Prostate gland (tissue), 2 donors: Measurements from ENCODE around the gene TUBGCP3. TPM values are rescaled to one million over a fixed set of nuclear protein-coding genes. Genes with fewer than 3 reads are reported as not detected.
"Not testable (repeated sequence)": the region's sequence is repeated elsewhere in the genome, so short reads cannot be mapped to it uniquely, and the experiment has no call there.

ENCODE experiments used
- DNase-seq: peaks from one replicate; pipeline ENCODE4 v3.0.0-alpha.2; 2019; ENCODE audit warnings: low spot score
- H3K27ac ChIP-seq, 2 donors: fragments of 200-600 bp; sonication (generic); 2 replicates each; pipeline ENCODE4 v1.5.1; 2017 to 2019
- H3K27me3 ChIP-seq: fragments of 200-600 bp; sonication (generic); replicated peaks from 2 replicates; pipeline ENCODE4 v1.5.1; 2019; ENCODE audit not compliant: insufficient read depth
- H3K36me3 ChIP-seq, 2 donors: fragments of 200-600 bp; sonication (generic); 1 replicate in 1 of 2; 2 replicates in 1 of 2; pipeline versions ENCODE4 v1.5.1 to v1.8.1; 2017 to 2019
- H3K4me1 ChIP-seq: fragments of 200-600 bp; sonication (generic); replicated peaks from 2 replicates; pipeline ENCODE4 v1.5.1; 2019
- H3K4me3 ChIP-seq, 2 donors: fragments of 200-600 bp; sonication (generic); 2 replicates each; pipeline ENCODE4 v1.5.1; 2017 to 2019
- H3K9me3 ChIP-seq: fragments of 200-600 bp; sonication (generic); 2 replicates; pipeline ENCODE4 v1.5.1; 2017
- CTCF ChIP-seq, 4 experiments: fragments of 200-600 bp in 2 of 4; fragments of 450-650 bp in 2 of 4; sonication (generic) in 2 of 4; IDR thresholded peaks; 1 replicate in 3 of 4; 2 replicates in 1 of 4; pipeline ENCODE4 v1.5.1; 2016 to 2019; ENCODE audit warnings: antibody characterized with exemption in 4 of 4, mild to moderate bottlenecking in 2 of 4, moderate library complexity in 2 of 4
- POLR2A ChIP-seq: fragments of 450-650 bp; IDR thresholded peaks from one replicate; pipeline ENCODE4 v1.6.1; 2016; ENCODE audit warnings: antibody characterized with exemption, mild to moderate bottlenecking
- POLR2AphosphoS5 ChIP-seq: sonication (generic); formaldehyde crosslinking; IDR thresholded peaks from one replicate; pipeline ENCODE4 v1.6.1; 2017; ENCODE audit warnings: antibody characterized with exemption
- WGBS: methylation state at CpG from one replicate; pipeline ENCODE4 v1.1.5; 2018; 5-methylcytosine and 5-hydroxymethylcytosine counted together
- intact Hi-C: fragments of 100-400 bp; cut with DNase I; formaldehyde crosslinking; loops from one replicate; pipeline ENCODE4 v1.14.2; 2022
- total RNA-seq, 2 donors: library from RNA; depleted of rRNA; stranded (reverse); fragments of >200 nt; gene quantifications; one replicate each; pipeline ENCODE4 v1.1.0, GENCODE V29; 2016

TUBGCP3 gene
- total RNA-seq, 2 donors from 2014 or later, result 19.7 to 37.5 TPM

DNA sequence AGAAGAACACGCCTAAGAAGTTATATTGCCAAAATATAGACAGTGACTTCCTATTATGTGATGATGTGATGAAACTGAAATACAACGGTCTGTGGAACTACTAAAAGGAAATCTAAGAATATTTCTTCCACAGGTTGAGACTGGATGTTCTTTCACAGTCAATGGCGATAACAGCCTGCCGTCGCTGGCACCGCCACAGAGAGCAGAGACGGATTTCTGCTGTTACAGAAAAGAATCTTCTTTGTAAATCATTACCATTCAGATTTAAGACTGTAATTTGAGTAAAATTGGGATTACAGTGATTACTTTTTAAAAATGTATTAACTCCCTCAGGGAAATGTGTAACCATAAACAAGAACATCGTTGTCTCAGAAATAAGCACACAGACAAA, 100.8 kb downstream of the TUBGCP3 start:
- H3K27me3 ChIP-seq, result no peaks in the 10 kb centered on the region
- no peaks in the 10 kb centered on the region for H3K9me3 ChIP-seq
- DNase-seq, result no peak
- TF ChIP-seq CTCF (IDR thresholded peaks at IDR 0.05) (no peak), POLR2AphosphoS5 (no peak), POLR2A (no peak)
- no peaks in the 10 kb centered on the region for H3K36me3 ChIP-seq
- no peak overlapping the region for H3K4me3 ChIP-seq
- 56% methylated on average over 8 of the region's 8 CpGs for WGBS
- no peak overlapping the region for H3K27ac ChIP-seq
- intact Hi-C loops, result no loop called here
- H3K4me1 ChIP-seq, result no peaks in the 10 kb centered on the region

DNA sequence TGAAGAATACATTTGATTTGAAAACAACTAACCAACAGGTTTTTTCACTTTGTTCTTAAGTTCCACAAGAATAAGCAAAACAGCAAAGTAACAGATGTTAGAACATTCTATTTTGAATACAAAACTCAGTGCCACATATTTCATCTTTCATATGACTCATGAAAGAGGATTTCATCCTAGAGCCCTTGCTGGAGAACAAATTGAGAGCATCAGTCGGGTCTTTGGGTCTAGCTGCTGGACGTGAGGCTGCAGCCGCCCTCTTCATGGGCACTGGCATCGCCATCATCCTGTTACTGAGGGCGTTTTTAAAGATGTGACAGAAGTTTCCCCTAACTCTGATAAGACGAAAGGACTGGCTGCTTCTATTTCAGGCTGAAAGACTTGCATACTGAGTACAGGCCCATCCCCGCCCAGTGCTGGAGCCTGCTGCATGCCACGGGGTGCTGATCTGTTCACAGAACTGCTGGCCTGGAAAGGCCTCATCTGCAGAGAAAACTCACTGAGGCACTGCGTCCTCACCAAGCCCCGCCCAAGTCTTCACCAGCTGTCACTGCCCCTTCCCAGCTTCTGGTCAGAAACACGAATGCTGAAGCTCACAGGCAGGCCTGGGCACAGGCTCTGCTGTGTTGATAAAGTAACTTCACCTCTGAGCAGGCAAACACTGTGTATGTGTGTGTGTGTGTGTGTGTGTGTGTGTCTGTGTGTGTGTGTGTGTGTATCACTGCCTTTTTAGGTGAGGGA, 101.4 kb downstream of the TUBGCP3 start:
- no peaks in the 10 kb centered on the region for H3K27me3 ChIP-seq
- DNase-seq, result no peak
- no peak overlapping the region for H3K27ac ChIP-seq
- no peaks in the 10 kb centered on the region for H3K36me3 ChIP-seq
- H3K4me1 ChIP-seq, result no peaks in the 10 kb centered on the region
- H3K4me3 ChIP-seq, result no peak overlapping the region
- intact Hi-C loops, result no loop called here
- 78% methylated on average over 11 of the region's 11 CpGs for WGBS
- no peak for TF ChIP-seq POLR2A
- no peak for TF ChIP-seq CTCF (IDR thresholded peaks at IDR 0.05)
- TF ChIP-seq POLR2AphosphoS5, result no peak
- H3K9me3 ChIP-seq, result no peaks in the 10 kb centered on the region

DNA sequence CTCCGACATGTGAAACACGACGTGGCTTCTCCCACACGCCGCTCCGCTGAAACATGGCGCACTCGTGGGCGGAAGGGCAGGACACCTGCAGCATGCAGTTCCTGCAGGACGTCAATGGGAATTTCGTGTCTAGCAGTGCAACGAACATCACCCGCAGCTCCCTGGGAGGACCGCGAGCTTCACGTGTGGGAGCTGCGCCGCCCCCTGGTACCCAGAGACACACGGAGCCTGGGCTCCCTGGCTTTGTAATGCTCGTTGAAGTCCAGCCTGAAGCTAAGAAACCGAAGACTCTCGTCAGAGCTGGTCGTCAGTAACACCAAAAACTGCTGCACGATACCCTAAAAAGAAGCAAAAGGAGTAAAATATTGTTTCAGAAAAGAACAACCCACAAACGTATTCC, 102.1 kb downstream of the TUBGCP3 start:
- DNase-seq, intact Hi-C loops, H3K4me3 ChIP-seq, H3K36me3 ChIP-seq, H3K27ac ChIP-seq, H3K9me3 ChIP-seq, H3K4me1 ChIP-seq, H3K27me3 ChIP-seq: not testable (repeated sequence)
- 96% methylated on average over 23 of the region's 25 CpGs for WGBS

GRCh38 chr13:112483299-112483698, 104.7 kb downstream of the TUBGCP3 start:
- no peaks in the 10 kb centered on the region for H3K9me3 ChIP-seq
- DNase-seq, result no peak
- H3K27me3 ChIP-seq, result no peaks in the 10 kb centered on the region
- H3K27ac ChIP-seq, result no peak overlapping the region
- intact Hi-C loops, result no loop called here
- H3K4me3 ChIP-seq, result no peak overlapping the region
- WGBS, result 95% methylated on average over 7 of the region's 7 CpGs
- TF ChIP-seq CTCF (IDR thresholded peaks at IDR 0.05) (no peak), POLR2AphosphoS5 (no peak), POLR2A (no peak)
- no peaks in the 10 kb centered on the region for H3K4me1 ChIP-seq
- H3K36me3 ChIP-seq, result no peaks in the 10 kb centered on the region

- Histone ChIP-seq H3K27me3 (no peaks in the 10 kb centered on the region), H3K9me3 (no peaks in the 10 kb centered on the region), H3K27ac (no peak overlapping the region), H3K4me3 (no peak overlapping the region), H3K4me1 (no peaks in the 10 kb centered on the region), H3K36me3 (no peaks in the 10 kb centered on the region)
- no peak for DNase-seq
- intact Hi-C loops, result no loop called here
- no peak for TF ChIP-seq POLR2AphosphoS5
- no peak for TF ChIP-seq POLR2A
- TF ChIP-seq CTCF (IDR thresholded peaks at IDR 0.05), result no peak
Measured at GRCh38 chr13:112481458-112481857, 106.5 kb downstream of the TUBGCP3 start.
